DOHH2 (cell line): ENCODE measurements around the gene FARP2.
"Not testable (repeated sequence)": the region's sequence is repeated elsewhere in the genome, so short reads cannot be mapped to it uniquely, and the experiment has no call there.

ENCODE experiments used
- EZH2phosphoT487 ChIP-seq: fragments of 200-600 bp; sonication (generic); IDR thresholded peaks from 2 replicates; pipeline ENCODE4 v1.6.1; 2017; ENCODE audit warnings: borderline replicate concordance, mild to moderate bottlenecking, antibody characterized with exemption, low read length, moderate library complexity, mixed read lengths
- TF ChIP-seq, protein P1 (sequence below): fragments of 200-600 bp; sonication (generic); IDR thresholded peaks from one replicate; pipeline ENCODE4 v1.5.1; 2014; ENCODE audit warnings: antibody characterized with exemption, mild to moderate bottlenecking, low read depth, low read length; ENCODE audit not compliant: poor library complexity, severe bottlenecking

GRCh38 chr2:241392753-241393152 lies 36.7 kb downstream of the FARP2 start:
- TF ChIP-seq, protein P1, sequence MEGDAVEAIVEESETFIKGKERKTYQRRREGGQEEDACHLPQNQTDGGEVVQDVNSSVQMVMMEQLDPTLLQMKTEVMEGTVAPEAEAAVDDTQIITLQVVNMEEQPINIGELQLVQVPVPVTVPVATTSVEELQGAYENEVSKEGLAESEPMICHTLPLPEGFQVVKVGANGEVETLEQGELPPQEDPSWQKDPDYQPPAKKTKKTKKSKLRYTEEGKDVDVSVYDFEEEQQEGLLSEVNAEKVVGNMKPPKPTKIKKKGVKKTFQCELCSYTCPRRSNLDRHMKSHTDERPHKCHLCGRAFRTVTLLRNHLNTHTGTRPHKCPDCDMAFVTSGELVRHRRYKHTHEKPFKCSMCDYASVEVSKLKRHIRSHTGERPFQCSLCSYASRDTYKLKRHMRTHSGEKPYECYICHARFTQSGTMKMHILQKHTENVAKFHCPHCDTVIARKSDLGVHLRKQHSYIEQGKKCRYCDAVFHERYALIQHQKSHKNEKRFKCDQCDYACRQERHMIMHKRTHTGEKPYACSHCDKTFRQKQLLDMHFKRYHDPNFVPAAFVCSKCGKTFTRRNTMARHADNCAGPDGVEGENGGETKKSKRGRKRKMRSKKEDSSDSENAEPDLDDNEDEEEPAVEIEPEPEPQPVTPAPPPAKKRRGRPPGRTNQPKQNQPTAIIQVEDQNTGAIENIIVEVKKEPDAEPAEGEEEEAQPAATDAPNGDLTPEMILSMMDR = not testable (repeated sequence)
- not testable (repeated sequence) for TF ChIP-seq EZH2phosphoT487
